Ureter (tissue), 1 donor: ENCODE measurements around the gene LRRC71. TPM values are rescaled to one million over a fixed set of nuclear protein-coding genes. Genes with fewer than 3 reads are reported as not detected.

Experiments used
- DNase-seq: peaks from one replicate; pipeline ENCODE4 v3.0.0-alpha.2; 2020; ENCODE audit warnings: low spot score
- total RNA-seq: library from RNA; stranded (reverse); gene quantifications from one replicate; pipeline ENCODE4 v1.2.4, GENCODE V29; 2023
- donor health status: DM: yes; HTN: yes; CAD: no.

Gene LRRC71
- total RNA-seq, 1 donor from 2014 or later: not detected

- peak; percentile 90 for DNase-seq
These were observed 28.0 kb upstream of the LRRC71 start for GRCh38 chr1:156892190-156893047.

- peak; percentile 51 for DNase-seq
These were observed 27.1 kb upstream of the LRRC71 start, which contains the start of gene PEAR1 for GRCh38 chr1:156893048-156893953. Gene PEAR1 (plus strand): TSS chr1:156893718. CDS start chr1:156903927, 10,209 bp downstream.

- no peak for DNase-seq
These were observed 26.4 kb upstream of the LRRC71 start for GRCh38 chr1:156894001-156894400.

- no peak for DNase-seq
These were observed 25.5 kb upstream of the LRRC71 start for GRCh38 chr1:156894711-156895454.

GRCh38 chr1:156895455-156895812 lies 25.0 kb upstream of the LRRC71 start:
- no peak for DNase-seq

GRCh38 chr1:156895927-156896326 lies 24.5 kb upstream of the LRRC71 start:
- DNase-seq: no peak

GRCh38 chr1:156896490-156897033 lies 23.9 kb upstream of the LRRC71 start:
- no peak for DNase-seq

GRCh38 chr1:156897078-156897825 lies 23.2 kb upstream of the LRRC71 start:
- DNase-seq: no peak

GRCh38 chr1:156898161-156898566 lies 22.3 kb upstream of the LRRC71 start:
- peak; percentile 56 for DNase-seq

GRCh38 chr1:156898971-156899664 lies 21.3 kb upstream of the LRRC71 start:
- no peak for DNase-seq

- DNase-seq: no peak
These were observed 20.3 kb upstream of the LRRC71 start for GRCh38 chr1:156899956-156900718.

- no peak for DNase-seq
These were observed 19.4 kb upstream of the LRRC71 start for GRCh38 chr1:156900896-156901589.

GRCh38 chr1:156901590-156901900 lies 18.9 kb upstream of the LRRC71 start:
- DNase-seq: no peak

GRCh38 chr1:156901966-156902915 lies 18.2 kb upstream of the LRRC71 start:
- DNase-seq: no peak

GRCh38 chr1:156903328-156904091 lies 16.9 kb upstream of the LRRC71 start:
- DNase-seq: no peak

- DNase-seq: no peak
These were observed 16.1 kb upstream of the LRRC71 start for GRCh38 chr1:156904187-156904959.
